Activated T-cell treated with anti-CD3 and anti-CD28 coated beads, Interleukin-2, amount 50 U/mL, for 4 hours (primary cell): ENCODE results near the gene MISP3. TPM values are rescaled to one million over a fixed set of nuclear protein-coding genes. Genes with fewer than 3 reads are reported as not detected.

Source experiments
- ATAC-seq, 2 donors: fragments of 200-7000 bp; cut with Tn5 transposase; one replicate each; pipeline ENCODE4 v1.10.0; 2021
- DNase-seq: peaks from one replicate; pipeline ENCODE4 v3.0.0-alpha.2; 2020
- H3K27me3 Mint-ChIP-seq: one replicate; pipeline ENCODE4 v1.8.0; 2021; ENCODE audit warnings: low read depth, mixed read lengths
- H3K36me3 Mint-ChIP-seq: one replicate; pipeline ENCODE4 v1.8.0; 2022; ENCODE audit warnings: mixed read lengths; ENCODE audit not compliant: insufficient read depth
- H3K4me1 Mint-ChIP-seq: one replicate; pipeline ENCODE4 v1.8.0; 2021; ENCODE audit warnings: low read depth, mixed read lengths
- H3K4me3 Mint-ChIP-seq: one replicate; pipeline ENCODE4 v1.8.0; 2021; ENCODE audit warnings: mild to moderate bottlenecking, moderate library complexity, mixed read lengths
- H3K9me3 Mint-ChIP-seq: one replicate; pipeline ENCODE4 v1.8.0; 2021; ENCODE audit warnings: mixed read lengths
- total RNA-seq, 3 donors: library from RNA; stranded (reverse); gene quantifications; one replicate each; pipeline ENCODE4 v1.2.1, GENCODE V29; 2021

Gene MISP3
- total RNA-seq, 3 donors from 2014 or later = 0.24 to 0.48 (median 0.43) TPM

DNA sequence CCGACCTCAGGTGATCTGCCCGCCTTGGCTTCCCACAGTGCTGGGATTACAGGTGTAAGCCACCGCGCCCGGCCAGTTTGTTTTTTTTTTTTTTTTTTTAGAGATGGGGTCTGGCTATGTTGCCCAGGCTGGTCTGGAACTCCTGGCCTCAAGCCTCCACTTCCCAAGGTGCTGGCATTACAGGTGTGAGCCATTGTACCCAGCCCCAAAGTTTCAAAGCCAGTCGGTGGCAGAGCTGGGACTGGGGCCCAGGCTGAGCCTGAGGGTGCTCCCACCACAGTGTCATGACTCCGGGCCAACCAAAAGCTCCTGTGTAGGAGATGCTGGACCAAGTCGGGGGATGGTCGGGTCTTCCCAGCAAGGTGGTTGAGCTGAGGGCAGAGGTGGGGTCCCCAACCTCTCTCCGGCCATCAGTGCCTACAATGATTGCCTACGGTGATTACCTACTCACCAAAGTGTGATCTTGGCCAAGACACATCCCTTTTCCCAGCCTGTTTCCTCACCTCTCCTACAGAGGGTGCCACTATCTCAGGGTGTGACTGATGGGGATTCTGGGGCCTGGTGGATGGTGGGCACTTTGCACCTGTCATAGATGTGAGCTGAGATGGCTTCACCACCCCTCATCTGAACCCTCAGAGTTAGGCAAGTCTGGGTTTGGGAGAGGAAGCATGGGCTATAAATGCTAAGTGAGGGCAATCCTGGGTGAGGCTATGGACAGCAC is 23.8 kb downstream of the MISP3 start:
- DNase-seq (no peak), ATAC-seq (no peak)
- Mint-ChIP-seq H3K27me3 (no peaks in the 10 kb centered on the region), H3K4me3 (no peak overlapping the region), H3K4me1 (peaks cover 7% of the 10 kb centered on the region), H3K36me3 (peaks cover 12% of the 10 kb centered on the region), H3K9me3 (peaks cover 7% of the 10 kb centered on the region)

- Mint-ChIP-seq H3K4me3 (no peak overlapping the region), H3K27me3 (no peaks in the 10 kb centered on the region), H3K36me3 (peaks cover 12% of the 10 kb centered on the region)
Observed at GRCh38 chr19:14097532-14098151, 25.1 kb downstream of the MISP3 start.

GRCh38 chr19:14101003-14101545 is 28.5 kb downstream of the MISP3 start:
- Mint-ChIP-seq H3K36me3 (peaks cover 17% of the 10 kb centered on the region), H3K4me3 (no peak overlapping the region), H3K27me3 (no peaks in the 10 kb centered on the region), H3K4me1 (no peaks in the 10 kb centered on the region), H3K9me3 (no peaks in the 10 kb centered on the region)
- no peak for DNase-seq
- no peak for ATAC-seq

More at GRCh38 chr19:14097532-14098151, 25.1 kb downstream of the MISP3 start:
- H3K9me3 Mint-ChIP-seq = peaks cover 7% of the 10 kb centered on the region
- DNase-seq (no peak), ATAC-seq (no peak)
- no peaks in the 10 kb centered on the region for H3K4me1 Mint-ChIP-seq

GRCh38 chr19:14102102-14102696 is 29.6 kb downstream of the MISP3 start:
- Mint-ChIP-seq H3K36me3 (peaks cover 10% of the 10 kb centered on the region), H3K27me3 (no peaks in the 10 kb centered on the region), H3K4me1 (no peaks in the 10 kb centered on the region), H3K9me3 (no peaks in the 10 kb centered on the region), H3K4me3 (no peak overlapping the region)
- no peak for DNase-seq
- no peak for ATAC-seq

DNA sequence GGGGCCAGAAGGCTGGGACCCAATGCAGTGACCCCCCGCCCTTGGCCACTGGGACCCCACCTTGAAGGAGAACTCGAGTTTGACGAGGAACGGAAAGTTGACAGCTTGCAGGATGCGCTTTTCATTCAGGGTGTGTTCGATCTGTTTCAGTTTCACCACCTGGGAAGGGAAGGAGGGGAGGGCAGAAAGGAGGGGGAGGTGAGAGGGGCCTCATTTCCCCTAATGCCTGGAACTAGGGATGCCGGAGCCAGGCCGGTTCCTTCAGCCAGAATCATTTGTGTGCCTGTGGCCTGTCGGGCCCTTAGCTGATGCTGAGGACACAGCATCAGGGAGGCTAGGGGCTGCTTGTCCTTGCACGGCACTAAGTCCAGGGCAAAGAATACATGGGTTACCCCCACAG is 30.2 kb downstream of the MISP3 start:
- no peaks in the 10 kb centered on the region for H3K4me1 Mint-ChIP-seq
- ATAC-seq = no peak
- H3K27me3 Mint-ChIP-seq = no peaks in the 10 kb centered on the region
- H3K4me3 Mint-ChIP-seq = no peak overlapping the region
- no peak for DNase-seq
- H3K9me3 Mint-ChIP-seq = no peaks in the 10 kb centered on the region
- H3K36me3 Mint-ChIP-seq = peaks cover 9% of the 10 kb centered on the region

GRCh38 chr19:14103310-14103709 is 30.7 kb downstream of the MISP3 start:
- Mint-ChIP-seq H3K36me3 (peaks cover 9% of the 10 kb centered on the region), H3K4me1 (no peaks in the 10 kb centered on the region), H3K9me3 (no peaks in the 10 kb centered on the region), H3K4me3 (no peak overlapping the region), H3K27me3 (no peaks in the 10 kb centered on the region)
- DNase-seq (no peak), ATAC-seq (no peak)

DNA sequence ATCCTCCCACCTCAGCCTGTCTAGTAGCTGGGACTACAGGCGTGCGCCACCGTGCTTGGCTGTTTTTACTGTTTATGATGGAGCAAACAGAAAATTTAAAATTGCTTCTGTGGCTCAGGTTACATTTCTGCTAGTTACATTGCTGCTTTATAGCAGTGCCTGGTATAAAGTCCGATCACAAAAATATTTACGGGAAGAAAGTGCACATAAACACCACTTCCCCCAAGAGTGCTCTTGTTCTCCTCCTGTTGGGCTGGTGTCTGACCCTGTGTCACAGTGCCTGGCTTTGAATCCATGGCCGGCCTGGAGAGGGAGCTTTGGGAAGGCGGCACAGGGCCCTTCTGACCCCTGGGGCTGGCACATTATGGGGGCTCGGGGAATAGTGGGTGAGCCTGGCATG is 33.1 kb downstream of the MISP3 start:
- no peaks in the 10 kb centered on the region for H3K9me3 Mint-ChIP-seq
- DNase-seq (no peak), ATAC-seq (no peak)
- H3K4me1 Mint-ChIP-seq = no peaks in the 10 kb centered on the region
- H3K36me3 Mint-ChIP-seq = peaks cover 9% of the 10 kb centered on the region
- no peak overlapping the region for H3K4me3 Mint-ChIP-seq
- no peaks in the 10 kb centered on the region for H3K27me3 Mint-ChIP-seq

GRCh38 chr19:14106840-14107239 is 34.3 kb downstream of the MISP3 start:
- Mint-ChIP-seq H3K4me3 (no peak overlapping the region), H3K36me3 (peaks cover 5% of the 10 kb centered on the region), H3K27me3 (no peaks in the 10 kb centered on the region), H3K9me3 (no peaks in the 10 kb centered on the region), H3K4me1 (peaks cover 4% of the 10 kb centered on the region)
- ATAC-seq (no peak), DNase-seq (no peak)

DNA sequence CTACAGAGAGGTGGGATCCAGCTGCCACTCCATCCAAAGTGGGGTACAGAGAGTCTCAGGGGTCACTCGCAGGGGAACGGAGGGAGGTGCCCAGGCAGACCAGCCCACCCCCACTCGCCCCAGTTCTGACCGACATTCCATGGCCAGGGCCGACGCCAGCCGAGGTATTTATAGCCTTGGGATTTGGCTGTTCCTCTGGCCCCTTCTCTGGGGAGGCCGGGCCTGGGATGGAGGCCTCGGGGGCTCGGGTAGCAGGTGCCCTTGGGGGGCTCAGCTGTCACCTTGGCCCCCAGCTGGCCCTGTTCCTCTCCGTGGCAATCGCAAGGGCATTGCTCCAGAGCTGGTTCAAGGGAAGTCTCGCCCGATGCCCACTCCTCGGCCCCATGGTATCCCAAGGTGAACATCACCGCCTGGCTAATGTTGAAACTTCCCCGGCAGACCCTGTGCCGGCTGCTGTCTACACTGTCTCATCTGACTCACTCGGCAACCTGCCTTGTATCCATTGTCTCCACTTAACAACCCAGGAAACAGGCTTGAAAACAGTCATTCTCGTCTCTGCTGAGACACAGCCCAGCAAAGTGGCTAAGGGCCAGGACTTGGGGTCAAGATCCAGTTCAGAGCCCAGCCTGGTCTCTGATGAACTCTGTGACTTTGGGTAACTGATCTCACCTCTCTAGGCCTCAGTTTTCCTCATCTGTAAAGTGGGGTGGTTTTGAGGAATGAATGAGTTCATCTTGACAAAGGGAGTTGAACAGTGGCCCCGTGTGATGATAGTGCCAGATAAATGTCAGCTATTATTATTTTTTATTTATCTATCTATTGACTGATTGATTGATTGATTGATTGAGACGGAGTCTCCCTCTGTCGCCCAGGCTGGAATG is 35.2 kb downstream of the MISP3 start:
- Mint-ChIP-seq H3K27me3 (no peaks in the 10 kb centered on the region), H3K4me3 (no peak overlapping the region), H3K36me3 (peaks cover 5% of the 10 kb centered on the region), H3K4me1 (peaks cover 5% of the 10 kb centered on the region), H3K9me3 (no peaks in the 10 kb centered on the region)
- ATAC-seq = no peak
- no peak for DNase-seq

- no peak for DNase-seq
- no peaks in the 10 kb centered on the region for H3K27me3 Mint-ChIP-seq
- H3K36me3 Mint-ChIP-seq = peaks cover 1% of the 10 kb centered on the region
Observed at GRCh38 chr19:14110650-14111049, 38.1 kb downstream of the MISP3 start.

GRCh38 chr19:14111486-14111885 is 38.9 kb downstream of the MISP3 start:
- H3K4me3 Mint-ChIP-seq = no peak overlapping the region
- H3K36me3 Mint-ChIP-seq = no peaks in the 10 kb centered on the region
- ATAC-seq (no peak), DNase-seq (no peak)
- H3K27me3 Mint-ChIP-seq = no peaks in the 10 kb centered on the region
- peaks cover 31% of the 10 kb centered on the region for H3K4me1 Mint-ChIP-seq
- no peaks in the 10 kb centered on the region for H3K9me3 Mint-ChIP-seq

More at GRCh38 chr19:14110650-14111049, 38.1 kb downstream of the MISP3 start:
- Mint-ChIP-seq H3K9me3 (no peaks in the 10 kb centered on the region), H3K4me3 (no peak overlapping the region), H3K4me1 (peaks cover 24% of the 10 kb centered on the region)
- no peak for ATAC-seq

- no peaks in the 10 kb centered on the region for H3K36me3 Mint-ChIP-seq
- peaks cover 35% of the 10 kb centered on the region for H3K4me1 Mint-ChIP-seq
- H3K9me3 Mint-ChIP-seq = no peaks in the 10 kb centered on the region
- H3K4me3 Mint-ChIP-seq = no peak overlapping the region
- H3K27me3 Mint-ChIP-seq = no peaks in the 10 kb centered on the region
- ATAC-seq (no peak), DNase-seq (no peak)
Observed at GRCh38 chr19:14112051-14112808, 39.6 kb downstream of the MISP3 start.

DNA sequence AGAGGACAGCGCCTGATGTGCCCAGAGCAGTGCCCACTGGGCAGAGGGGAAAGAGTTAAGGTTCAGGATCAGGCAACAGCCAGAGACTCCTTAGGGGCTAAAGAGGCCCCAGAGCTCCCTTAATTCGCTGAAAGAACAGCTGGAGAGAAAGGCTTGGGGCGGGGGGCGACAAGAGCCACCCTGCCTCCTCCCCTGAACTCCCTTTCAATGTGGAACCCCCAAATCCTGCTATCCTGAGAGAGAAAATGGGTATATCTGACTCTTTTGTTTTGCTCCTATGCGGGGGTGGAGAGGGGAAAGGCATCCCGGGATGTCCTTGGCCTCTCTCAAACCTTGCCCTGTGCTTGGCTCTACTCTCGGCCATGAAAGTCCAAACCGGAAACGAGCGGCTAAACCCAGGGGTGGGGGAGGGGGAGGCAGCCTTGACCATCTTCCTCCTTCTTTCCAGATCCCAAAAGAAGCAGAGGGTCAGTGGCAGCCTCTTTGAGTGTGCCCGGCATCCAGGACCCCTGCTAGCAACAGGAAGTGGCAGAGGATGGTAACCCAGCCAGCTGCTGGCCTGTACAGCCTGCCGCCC is 40.3 kb downstream of the MISP3 start:
- Mint-ChIP-seq H3K4me1 (peaks cover 35% of the 10 kb centered on the region), H3K36me3 (no peaks in the 10 kb centered on the region), H3K4me3 (no peak overlapping the region), H3K27me3 (no peaks in the 10 kb centered on the region), H3K9me3 (no peaks in the 10 kb centered on the region)
- ATAC-seq (no peak), DNase-seq (no peak)
